Endodermal cell (in vitro differentiated cells): ENCODE measurements around the gene ABCA2. TPM values are rescaled to one million over a fixed set of nuclear protein-coding genes. Genes with fewer than 3 reads are reported as not detected.

Experiments
- DNase-seq: peaks from one replicate; pipeline ENCODE4 v3.0.0-alpha.2; 2017
- H3K27ac ChIP-seq: 2 replicates; pipeline ENCODE4 v1.5.1; 2013; ENCODE audit warnings: mild to moderate bottlenecking, low read depth, low read length, moderate library complexity
- H3K27me3 ChIP-seq: 2 replicates; pipeline ENCODE4 v1.6.1; 2013; ENCODE audit warnings: mild to moderate bottlenecking, low read length, moderate library complexity; ENCODE audit not compliant: insufficient read depth, control insufficient read depth, poor library complexity, severe bottlenecking
- H3K36me3 ChIP-seq: 2 replicates; pipeline ENCODE4 v1.7.0; 2013; ENCODE audit warnings: mild to moderate bottlenecking, low read length, moderate library complexity; ENCODE audit not compliant: control insufficient read depth, insufficient read depth
- H3K4me1 ChIP-seq: one replicate; pipeline ENCODE4 v1.7.0; 2013; ENCODE audit warnings: low read length; ENCODE audit not compliant: control insufficient read depth, insufficient read depth
- H3K4me3 ChIP-seq: 2 replicates; pipeline ENCODE4 v1.5.1; 2013; ENCODE audit warnings: mild to moderate bottlenecking, low read length, moderate library complexity
- H3K9ac ChIP-seq: 2 replicates; pipeline ENCODE4 v1.6.1; 2013; ENCODE audit warnings: mild to moderate bottlenecking, low read length, moderate library complexity; ENCODE audit not compliant: poor library complexity, severe bottlenecking; ENCODE audit errors: extremely low read depth
- H3K9me3 ChIP-seq: 2 replicates; pipeline ENCODE4 v1.6.1; 2013; ENCODE audit warnings: mild to moderate bottlenecking, low read length, moderate library complexity; ENCODE audit not compliant: control insufficient read depth
- H3K27ac Mint-ChIP-seq: 2 replicates; pipeline ENCODE4 v1.8.0; 2020; ENCODE audit warnings: mixed read lengths
- H3K27me3 Mint-ChIP-seq: 2 replicates; pipeline ENCODE4 v1.8.0; 2021; ENCODE audit warnings: mild to moderate bottlenecking, mixed read lengths; ENCODE audit not compliant: insufficient read depth
- H3K36me3 Mint-ChIP-seq: 2 replicates; pipeline ENCODE4 v1.8.0; 2020; ENCODE audit warnings: low read depth, mixed read lengths
- H3K4me1 Mint-ChIP-seq: 2 replicates; pipeline ENCODE4 v1.8.0; 2020; ENCODE audit warnings: mixed read lengths
- H3K4me3 Mint-ChIP-seq: 2 replicates; pipeline ENCODE4 v1.8.0; 2020; ENCODE audit warnings: mild to moderate bottlenecking, moderate library complexity, mixed read lengths
- H3K9me3 Mint-ChIP-seq: 2 replicates; pipeline ENCODE4 v1.8.0; 2020; ENCODE audit warnings: mild to moderate bottlenecking, mixed read lengths
- WGBS, 2 experiments: methylation state at CpG; one replicate each; pipeline versions ENCODE4 v1.1.5 to v1.1.7; 2013; ENCODE audit warnings: missing lambda C conversion rate in 2 of 2, mixed read lengths in 1 of 2; ENCODE audit not compliant: insufficient coverage in 1 of 2, insufficient read length in 1 of 2; 5-methylcytosine and 5-hydroxymethylcytosine counted together
- total RNA-seq, 2 donors: library from RNA; stranded (reverse); fragmentation: NEBNext Ultra II Directional in 1 of 2; extraction: Animal tissue kit (Norgen Biotek cat#: 25700) in 1 of 2; gene quantifications; 2 replicates in 1 of 2; 3 replicates in 1 of 2; pipeline ENCODE4 v1.2.1, GENCODE V29; 2021
- TF ChIP-seq, protein P1 (sequence below): fragments of 200-600 bp; sonication (generic); conservative IDR thresholded peaks from 2 replicates; pipeline ENCODE4 v1.5.0; 2021; ENCODE audit warnings: antibody characterized with exemption, mild to moderate bottlenecking

The ABCA2 gene
- total RNA-seq, 2 donors from 2014 or later = 21.5 to 30.0 TPM

DNA sequence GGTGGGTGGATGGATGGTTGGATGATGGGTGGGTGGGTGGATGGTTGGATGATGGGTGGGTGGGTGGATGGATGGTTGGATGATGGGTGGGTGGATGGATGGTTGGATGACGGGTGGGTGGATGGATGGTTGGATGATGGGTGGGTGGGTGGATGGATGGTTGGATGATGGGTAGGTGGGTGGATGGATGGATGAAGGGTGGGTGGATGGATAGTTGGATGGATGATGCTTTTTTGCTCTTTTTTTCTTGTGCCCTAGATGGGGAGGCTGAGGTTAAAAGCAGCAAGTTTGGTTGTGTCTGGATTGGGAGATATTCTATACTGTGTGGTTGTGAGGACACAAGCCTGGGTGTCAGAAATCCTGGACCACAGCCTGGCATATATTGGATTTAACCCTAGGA lies 70.6 kb downstream of the ABCA2 start:
- no peaks in the 10 kb centered on the region for H3K4me1 ChIP-seq
- no peak overlapping the region for H3K9ac ChIP-seq
- no peaks in the 10 kb centered on the region for H3K36me3 ChIP-seq
- no peaks in the 10 kb centered on the region for H3K36me3 Mint-ChIP-seq
- H3K4me3 Mint-ChIP-seq = no peak overlapping the region
- TF ChIP-seq, protein P1, sequence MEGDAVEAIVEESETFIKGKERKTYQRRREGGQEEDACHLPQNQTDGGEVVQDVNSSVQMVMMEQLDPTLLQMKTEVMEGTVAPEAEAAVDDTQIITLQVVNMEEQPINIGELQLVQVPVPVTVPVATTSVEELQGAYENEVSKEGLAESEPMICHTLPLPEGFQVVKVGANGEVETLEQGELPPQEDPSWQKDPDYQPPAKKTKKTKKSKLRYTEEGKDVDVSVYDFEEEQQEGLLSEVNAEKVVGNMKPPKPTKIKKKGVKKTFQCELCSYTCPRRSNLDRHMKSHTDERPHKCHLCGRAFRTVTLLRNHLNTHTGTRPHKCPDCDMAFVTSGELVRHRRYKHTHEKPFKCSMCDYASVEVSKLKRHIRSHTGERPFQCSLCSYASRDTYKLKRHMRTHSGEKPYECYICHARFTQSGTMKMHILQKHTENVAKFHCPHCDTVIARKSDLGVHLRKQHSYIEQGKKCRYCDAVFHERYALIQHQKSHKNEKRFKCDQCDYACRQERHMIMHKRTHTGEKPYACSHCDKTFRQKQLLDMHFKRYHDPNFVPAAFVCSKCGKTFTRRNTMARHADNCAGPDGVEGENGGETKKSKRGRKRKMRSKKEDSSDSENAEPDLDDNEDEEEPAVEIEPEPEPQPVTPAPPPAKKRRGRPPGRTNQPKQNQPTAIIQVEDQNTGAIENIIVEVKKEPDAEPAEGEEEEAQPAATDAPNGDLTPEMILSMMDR = no peak
- peaks cover 4% of the 10 kb centered on the region for H3K27me3 Mint-ChIP-seq
- H3K4me3 ChIP-seq = no peak overlapping the region
- H3K4me1 Mint-ChIP-seq = no peaks in the 10 kb centered on the region
- 91% methylated on average over 1 of the region's 1 CpG; no CpG with 5 or more reads in 1 of the 2 experiments for WGBS, 2 experiments
- no peaks in the 10 kb centered on the region for H3K9me3 Mint-ChIP-seq
- H3K27ac ChIP-seq = no peak overlapping the region
- no peak for DNase-seq
- H3K27me3 ChIP-seq = no peaks in the 10 kb centered on the region
- no peaks in the 10 kb centered on the region for H3K9me3 ChIP-seq
- no peak overlapping the region for H3K27ac Mint-ChIP-seq

Other genes starting within 250 kb of the ABCA2 start
- 100 to 1,000 TPM; 215 to 339 TPM for gene TMEM141, start 236.9 kb downstream of the ABCA2 start, total RNA-seq
- gene CCDC183, start 231.9 kb downstream of the ABCA2 start, total RNA-seq = 10 to 100 TPM; 10.9 to 13.4 TPM
- gene RABL6, start 220.3 kb downstream of the ABCA2 start, total RNA-seq = 100 to 1,000 TPM; 159 to 206 TPM
- gene AJM1, start 185.8 kb downstream of the ABCA2 start, total RNA-seq = 1 to 10 TPM; 1.4 to 3.5 TPM
- gene PHPT1, start 178.8 kb downstream of the ABCA2 start, total RNA-seq = 100 to 1,000 TPM; 107 to 122 TPM
- gene MAMDC4, start 175.9 kb downstream of the ABCA2 start, total RNA-seq = 10 to 100 TPM in 1 of 2 donors, 1 to 10 TPM in 1; 6.8 to 15.4 TPM
- gene EDF1, start 161.9 kb downstream of the ABCA2 start, total RNA-seq = 100 to 1,000 TPM; 326 to 339 TPM
- gene TRAF2, start 141.7 kb downstream of the ABCA2 start, total RNA-seq = 10 to 100 TPM; 45.9 to 55.1 TPM
- 10 to 100 TPM; 64.2 to 76.5 TPM for gene FBXW5, start 83.5 kb downstream of the ABCA2 start, total RNA-seq
- gene C8G, start 83.0 kb downstream of the ABCA2 start, total RNA-seq = 1 to 10 TPM; 1.2 to 1.6 TPM
- 1 to 10 TPM; 2.1 to 4.4 TPM for gene LCN12, start 76.0 kb downstream of the ABCA2 start, total RNA-seq
- gene PTGDS, start 50.7 kb downstream of the ABCA2 start, total RNA-seq = 10 to 100 TPM; 13.8 to 22.1 TPM
- gene LCNL1, start 45.2 kb downstream of the ABCA2 start, total RNA-seq = 1 to 10 TPM; 1.4 to 2.2 TPM
- 10 to 100 TPM; 58.3 to 66.7 TPM for gene PAXX, start 35.8 kb downstream of the ABCA2 start, total RNA-seq
- under 1 TPM in 1 of 2 donors, not detected in 1; 0.46 TPM for gene CLIC3, start 31.7 kb downstream of the ABCA2 start, total RNA-seq
- not detected for gene FUT7, start 3.9 kb upstream of the ABCA2 start, total RNA-seq
- 10 to 100 TPM; 60.8 to 73.3 TPM for gene NPDC1, start 17.9 kb upstream of the ABCA2 start, total RNA-seq
- gene ENTPD2, start 25.8 kb upstream of the ABCA2 start, total RNA-seq = 1 to 10 TPM; 1.2 to 2.4 TPM
- 10 to 100 TPM; 20.8 to 24.9 TPM for gene SAPCD2, start 42.3 kb upstream of the ABCA2 start, total RNA-seq
- 1 to 10 TPM; 2.6 to 4.5 TPM for gene UAP1L1, start 49.3 kb upstream of the ABCA2 start, total RNA-seq
- gene MAN1B1, start 58.7 kb upstream of the ABCA2 start, total RNA-seq = 10 to 100 TPM; 62.1 to 63.5 TPM
- gene DPP7, start 86.5 kb upstream of the ABCA2 start, total RNA-seq = 10 to 100 TPM; 20.1 to 30.6 TPM
- gene GRIN1, start 110.9 kb upstream of the ABCA2 start, total RNA-seq = under 1 TPM; 0.35 to 0.73 TPM
- gene LRRC26, start 141.8 kb upstream of the ABCA2 start, total RNA-seq = under 1 TPM in 1 of 2 donors, not detected in 1; 0.53 TPM
- gene TMEM210, start 143.8 kb upstream of the ABCA2 start, total RNA-seq = under 1 TPM in 1 of 2 donors, not detected in 1; 0.62 TPM
- gene ANAPC2, start 160.3 kb upstream of the ABCA2 start, total RNA-seq = 10 to 100 TPM; 66.5 to 69.2 TPM
- gene SSNA1, start 160.4 kb upstream of the ABCA2 start, total RNA-seq = 10 to 100 TPM; 66.5 to 67.7 TPM
- gene TPRN, start 172.5 kb upstream of the ABCA2 start, total RNA-seq = 10 to 100 TPM; 19.0 to 23.9 TPM
- 10 to 100 TPM; 34.0 to 39.5 TPM for gene TMEM203, start 177.4 kb upstream of the ABCA2 start, total RNA-seq
- gene NDOR1, start 177.5 kb upstream of the ABCA2 start, total RNA-seq = 10 to 100 TPM; 39.2 to 41.4 TPM
- gene RNF208, start 194.0 kb upstream of the ABCA2 start, total RNA-seq = 10 to 100 TPM; 10.5 to 15.6 TPM
- gene CYSRT1, start 196.9 kb upstream of the ABCA2 start, total RNA-seq = 1 to 10 TPM; 1.4 to 1.8 TPM
- under 1 TPM; 0.24 to 0.38 TPM for gene RNF224, start 199.3 kb upstream of the ABCA2 start, total RNA-seq
- gene SLC34A3, start 202.7 kb upstream of the ABCA2 start, total RNA-seq = under 1 TPM in 1 of 2 donors, not detected in 1; 0.15 TPM
- gene TUBB4B, start 213.1 kb upstream of the ABCA2 start, total RNA-seq = 100 to 1,000 TPM; 328 to 415 TPM
- gene STPG3, start 223.0 kb upstream of the ABCA2 start, total RNA-seq = not detected
- gene NELFB, start 227.1 kb upstream of the ABCA2 start, total RNA-seq = 10 to 100 TPM; 73.3 to 86.6 TPM
- gene TOR4A, start 249.5 kb upstream of the ABCA2 start, total RNA-seq = 10 to 100 TPM; 14.2 to 18.9 TPM